Kidney epithelial cell (primary cell): ENCODE measurements around the gene ADCY4. TPM values are rescaled to one million over a fixed set of nuclear protein-coding genes. Genes with fewer than 3 reads are reported as not detected.

Experiments used
- DNase-seq: peaks from one replicate; pipeline ENCODE4 v3.0.0-alpha.2; 2010; ENCODE audit warnings: low read depth
- H3K27me3 ChIP-seq: 2 replicates; pipeline ENCODE4 v1.6.0; 2011; ENCODE audit warnings: low read length; ENCODE audit not compliant: control insufficient read depth, insufficient read depth
- H3K36me3 ChIP-seq: 2 replicates; pipeline ENCODE4 v1.5.1; 2011; ENCODE audit warnings: low read length; ENCODE audit not compliant: control insufficient read depth, insufficient read depth
- H3K4me3 ChIP-seq: 2 replicates; pipeline ENCODE4 v1.5.1; 2011; ENCODE audit warnings: low read depth, mild to moderate bottlenecking, control low read depth, low read length
- total RNA-seq: library from RNA; depleted of rRNA; stranded (reverse); fragments of >200 nt; gene quantifications from 2 replicates; pipeline ENCODE4 v1.2.3, GENCODE V29; 2015
- TF ChIP-seq, protein P1 (sequence below): IDR thresholded peaks from 2 replicates; pipeline ENCODE4 v1.5.1; 2011; ENCODE audit warnings: mild to moderate bottlenecking, moderate library complexity, low read length, control low read depth, inconsistent platforms; ENCODE audit not compliant: insufficient read depth, poor library complexity, severe bottlenecking

ADCY4 gene
- total RNA-seq, 1 donor from 2014 or later, result 9.0 TPM

DNA sequence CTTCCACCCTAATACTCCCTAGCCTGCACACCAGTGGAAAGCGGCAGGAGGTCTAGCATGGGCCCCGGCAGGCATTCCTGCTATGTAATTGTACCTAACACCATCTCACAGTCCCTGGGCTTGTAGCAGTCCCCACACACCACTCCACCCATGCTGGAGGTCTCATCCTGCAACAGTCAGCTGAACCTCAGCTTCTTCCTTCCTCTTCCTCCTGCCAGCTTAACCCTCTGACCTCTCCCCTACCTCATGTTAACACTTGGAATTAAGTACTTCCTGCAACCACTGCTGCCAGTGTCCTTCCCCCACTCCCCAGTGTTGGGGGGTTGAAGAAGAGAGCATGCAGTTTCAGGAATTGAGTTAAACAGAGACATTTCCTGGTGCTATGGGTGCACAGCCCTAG lies 7.6 kb downstream of the ADCY4 start:
- Histone ChIP-seq H3K4me3 (no peak overlapping the region), H3K27me3 (peaks cover 18% of the 10 kb centered on the region), H3K36me3 (no peaks in the 10 kb centered on the region)
- TF ChIP-seq, protein P1, sequence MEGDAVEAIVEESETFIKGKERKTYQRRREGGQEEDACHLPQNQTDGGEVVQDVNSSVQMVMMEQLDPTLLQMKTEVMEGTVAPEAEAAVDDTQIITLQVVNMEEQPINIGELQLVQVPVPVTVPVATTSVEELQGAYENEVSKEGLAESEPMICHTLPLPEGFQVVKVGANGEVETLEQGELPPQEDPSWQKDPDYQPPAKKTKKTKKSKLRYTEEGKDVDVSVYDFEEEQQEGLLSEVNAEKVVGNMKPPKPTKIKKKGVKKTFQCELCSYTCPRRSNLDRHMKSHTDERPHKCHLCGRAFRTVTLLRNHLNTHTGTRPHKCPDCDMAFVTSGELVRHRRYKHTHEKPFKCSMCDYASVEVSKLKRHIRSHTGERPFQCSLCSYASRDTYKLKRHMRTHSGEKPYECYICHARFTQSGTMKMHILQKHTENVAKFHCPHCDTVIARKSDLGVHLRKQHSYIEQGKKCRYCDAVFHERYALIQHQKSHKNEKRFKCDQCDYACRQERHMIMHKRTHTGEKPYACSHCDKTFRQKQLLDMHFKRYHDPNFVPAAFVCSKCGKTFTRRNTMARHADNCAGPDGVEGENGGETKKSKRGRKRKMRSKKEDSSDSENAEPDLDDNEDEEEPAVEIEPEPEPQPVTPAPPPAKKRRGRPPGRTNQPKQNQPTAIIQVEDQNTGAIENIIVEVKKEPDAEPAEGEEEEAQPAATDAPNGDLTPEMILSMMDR, result no peak
- no peak for DNase-seq

DNA sequence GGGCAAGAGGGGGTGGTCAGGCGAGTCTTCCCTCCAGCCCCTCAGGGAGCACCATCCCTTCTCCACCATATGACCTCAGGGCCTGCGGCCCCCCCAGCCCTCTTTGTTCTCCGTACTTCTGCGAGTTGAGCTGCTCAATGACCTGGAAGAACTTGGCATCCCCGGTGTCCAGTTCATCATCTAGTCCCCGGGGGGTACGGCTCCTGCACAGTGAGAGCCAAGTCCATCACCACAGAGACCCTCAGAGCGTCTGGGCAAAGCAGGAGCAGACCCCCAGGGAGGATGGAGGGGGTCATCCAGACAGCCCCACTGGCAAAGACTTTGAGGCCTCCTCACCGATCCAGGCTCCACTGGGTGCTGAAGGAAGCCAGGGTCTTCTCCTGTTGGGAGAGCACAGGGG lies 8.9 kb downstream of the ADCY4 start:
- TF ChIP-seq, protein P1, result no peak
- peaks cover 18% of the 10 kb centered on the region for H3K27me3 ChIP-seq
- H3K4me3 ChIP-seq, result no peak overlapping the region
- no peaks in the 10 kb centered on the region for H3K36me3 ChIP-seq
- DNase-seq, result no peak

DNA sequence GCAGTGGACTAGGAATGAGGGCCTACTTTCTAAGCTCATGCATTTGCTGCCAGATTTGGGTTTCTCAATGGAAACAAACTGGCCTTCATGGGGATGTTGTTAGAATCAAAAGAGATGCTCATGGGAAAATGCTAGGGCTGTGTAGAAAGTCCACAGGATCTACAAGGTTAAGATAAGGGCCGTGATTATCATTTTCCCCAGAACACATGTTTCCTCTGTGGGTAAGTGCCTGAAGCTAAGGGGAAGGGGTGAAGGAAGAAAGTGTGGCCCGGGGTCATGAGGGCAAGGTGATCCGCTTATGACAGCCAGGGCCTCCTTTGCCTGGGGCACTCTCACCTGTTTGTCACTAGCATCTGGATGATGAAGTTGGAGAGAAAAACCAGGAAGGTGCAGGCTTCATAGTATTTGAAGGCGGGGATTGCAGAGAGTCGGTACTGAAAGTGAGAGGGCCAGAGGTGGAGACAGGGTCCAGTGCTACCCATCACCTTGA lies 9.8 kb downstream of the ADCY4 start:
- no peak for DNase-seq
- TF ChIP-seq, protein P1, result no peak
- Histone ChIP-seq H3K36me3 (no peaks in the 10 kb centered on the region), H3K27me3 (peaks cover 17% of the 10 kb centered on the region), H3K4me3 (no peak overlapping the region)

DNA sequence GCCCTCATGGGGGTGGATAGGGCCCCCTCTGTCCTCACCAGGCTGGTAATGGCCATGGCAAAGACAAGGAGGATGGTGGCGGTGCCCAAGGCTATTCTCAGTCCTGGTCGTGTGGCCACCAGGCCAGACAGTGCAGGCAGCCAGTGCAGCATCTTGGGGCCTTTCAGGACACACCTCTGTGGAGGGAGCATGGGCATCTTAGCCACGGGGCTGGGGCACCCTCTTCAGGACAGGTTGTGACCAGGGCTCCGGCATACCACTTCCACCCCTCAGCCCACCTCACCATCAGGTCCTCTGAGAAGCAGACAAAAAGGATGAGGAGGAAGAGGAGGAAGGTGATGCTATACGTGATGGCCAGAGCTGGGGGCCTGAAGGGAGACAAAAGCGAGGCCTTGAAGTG lies 10.8 kb downstream of the ADCY4 start:
- no peak overlapping the region for H3K4me3 ChIP-seq
- peaks cover 21% of the 10 kb centered on the region for H3K27me3 ChIP-seq
- H3K36me3 ChIP-seq, result no peaks in the 10 kb centered on the region
- DNase-seq, result no peak
- TF ChIP-seq, protein P1, result no peak

DNA sequence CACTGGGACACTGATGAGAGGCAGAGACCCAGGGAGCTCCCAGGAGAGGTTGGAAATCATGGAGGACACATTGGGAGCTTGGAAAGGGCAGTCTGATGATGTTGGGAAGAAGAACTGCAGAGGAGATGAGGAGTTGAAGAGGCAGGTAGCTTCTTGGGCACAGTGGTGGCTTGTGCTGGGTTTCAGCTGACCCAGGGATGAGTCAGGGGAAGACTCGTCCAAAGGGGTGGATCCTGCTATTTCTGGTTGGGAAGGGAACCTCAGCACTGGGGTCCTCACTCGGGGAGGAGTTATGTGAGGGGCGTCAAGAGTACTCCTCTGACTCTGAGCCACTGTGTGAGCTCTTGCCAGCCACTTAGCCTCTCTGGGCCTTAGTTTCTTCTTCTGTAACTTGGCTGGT lies 11.5 kb downstream of the ADCY4 start:
- H3K4me3 ChIP-seq, result no peak overlapping the region
- no peak for DNase-seq
- H3K36me3 ChIP-seq, result no peaks in the 10 kb centered on the region
- TF ChIP-seq, protein P1, result no peak
- peaks cover 25% of the 10 kb centered on the region for H3K27me3 ChIP-seq

DNA sequence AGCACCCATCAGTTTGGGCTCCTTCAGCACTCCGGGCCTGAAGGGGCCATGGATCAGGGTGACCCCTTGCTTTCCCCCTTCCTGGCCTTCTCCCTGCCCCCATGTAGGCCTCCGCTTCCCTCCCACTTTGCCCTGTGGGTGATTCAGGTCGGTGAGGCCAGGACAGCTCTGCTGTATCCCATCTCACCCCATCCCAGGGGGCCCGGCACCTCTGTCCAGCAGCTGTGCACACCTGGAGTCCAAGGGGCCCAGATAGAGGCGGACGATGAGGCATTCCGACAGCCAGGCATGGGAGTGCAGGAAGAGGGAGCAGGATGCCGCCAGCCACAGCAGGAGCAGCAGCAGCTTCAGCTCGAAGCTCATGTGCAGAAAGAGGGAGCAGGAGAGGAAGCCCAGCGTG lies 12.2 kb downstream of the ADCY4 start:
- TF ChIP-seq, protein P1, result no peak
- H3K4me3 ChIP-seq, result no peak overlapping the region
- peaks cover 28% of the 10 kb centered on the region for H3K27me3 ChIP-seq
- H3K36me3 ChIP-seq, result no peaks in the 10 kb centered on the region
- no peak for DNase-seq
